Psoas muscle (tissue), 8 donors: ENCODE results near the gene ZNF778. TPM values are rescaled to one million over a fixed set of nuclear protein-coding genes. Genes with fewer than 3 reads are reported as not detected.

Source experiments
- ATAC-seq, 4 donors: fragments of 200-7000 bp; cut with Tn5 transposase; one replicate each; pipeline ENCODE4 v1.9.1; 2020; ENCODE audit warnings: moderate library complexity in 3 of 4, mild to moderate bottlenecking in 2 of 4
- DNase-seq, 2 donors: peaks; one replicate each; pipeline ENCODE4 v3.0.0-alpha.2; 2020
- H3K27ac ChIP-seq: fragments of 200-600 bp; one replicate; pipeline ENCODE4 v1.8.0; 2022
- H3K27me3 ChIP-seq, 3 donors: fragments of 200-600 bp in 1 of 3; one replicate each; pipeline versions ENCODE4 v1.6.1 to v1.8.0; 2013 to 2022; ENCODE audit warnings: low read length in 2 of 3, mild to moderate bottlenecking in 2 of 3, moderate library complexity in 1 of 3; ENCODE audit not compliant: insufficient read depth in 3 of 3
- H3K36me3 ChIP-seq, 2 donors: fragments of 200-600 bp in 1 of 2; one replicate each; pipeline versions ENCODE4 v1.6.1 to v1.8.0; 2013 to 2022; ENCODE audit warnings: low read depth in 1 of 2, mild to moderate bottlenecking in 1 of 2, moderate library complexity in 1 of 2; ENCODE audit not compliant: insufficient read depth in 1 of 2
- H3K4me1 ChIP-seq: fragments of 200-600 bp; one replicate; pipeline ENCODE4 v1.8.0; 2022
- H3K4me3 ChIP-seq: fragments of 200-600 bp; one replicate; pipeline ENCODE4 v1.8.0; 2022; ENCODE audit warnings: mild to moderate bottlenecking
- H3K9me3 ChIP-seq: fragments of 200-600 bp; one replicate; pipeline ENCODE4 v1.8.0; 2022
- WGBS, 3 donors: extraction: QIAGEN DNeasy Blood & Tissue Kit; methylation state at CpG; one replicate each; pipeline versions ENCODE4 v1.1.6 to v1.1.7; 2013; 5-methylcytosine and 5-hydroxymethylcytosine counted together
- intact Hi-C, 2 donors: fragments of 100-400 bp; cut with DNase I; formaldehyde crosslinking; loops; one replicate each; pipeline versions ENCODE4 v1.11.0 to v1.14.2; 2022
- polyA plus RNA-seq, 3 donors: library from polyadenylated mRNA; stranded (reverse); fragments of 200-250 nt; gene quantifications; one replicate each; pipeline ENCODE4 v1.2.3, GENCODE V29; 2013
- total RNA-seq, 4 donors: library from RNA; stranded (reverse); fragmentation: NEBNext Ultra II Directional in 2 of 4; extraction: Animal tissue kit (Norgen Biotek cat#: 25700) in 2 of 4; gene quantifications; one replicate each; pipeline versions ENCODE4 v1.2.1 to v1.2.4, GENCODE V29; 2021 to 2023
- TF ChIP-seq, protein P1 (sequence below): fragments of 200-600 bp; IDR thresholded peaks from one replicate; pipeline ENCODE4 v1.8.0; 2022; ENCODE audit warnings: antibody characterized with exemption
- donor health status: healthy with polysubstance abuse.
- donor health status: DM: no; HTN: no; CAD: no; lungs with moderate emphysema.
- donor health status: Bipolar disorder and iron deficiency.
- donor health status: healthy.
- donor health status: DM: yes; HTN: yes; CAD: no.
- donor health status: DM: no; HTN: no; CAD: no.
- donor health status: DM: no; HTN: no; CAD: no.
- donor health status: DM: yes; HTN: yes; CAD: no.

ZNF778 gene
- total and polyA plus RNA-seq, 7 donors = 2.2 to 15.3 (median 10.2) TPM

DNA sequence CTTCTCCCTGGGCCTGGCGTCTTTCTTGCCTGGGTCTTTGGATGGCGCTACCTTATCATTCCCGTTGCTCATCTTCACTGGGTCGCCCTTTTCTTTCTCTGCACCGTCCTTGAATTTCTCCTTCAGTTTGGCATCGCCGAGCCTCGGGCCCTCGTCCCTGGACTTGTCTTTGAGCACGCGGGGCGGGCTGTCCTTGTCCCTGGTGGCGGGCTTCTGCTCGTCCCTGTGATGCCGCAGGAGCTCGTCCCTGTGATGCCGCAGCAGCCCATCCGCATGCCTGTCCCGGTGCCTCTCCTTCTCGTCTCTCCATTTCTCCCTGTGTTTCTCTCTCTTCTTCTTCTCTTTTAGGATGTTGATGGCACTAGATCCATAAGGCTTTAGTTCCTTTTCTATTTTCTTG, 64.3 kb downstream of the ZNF778 start:
- intact Hi-C loops = no loop called here
- TF ChIP-seq, protein P1, sequence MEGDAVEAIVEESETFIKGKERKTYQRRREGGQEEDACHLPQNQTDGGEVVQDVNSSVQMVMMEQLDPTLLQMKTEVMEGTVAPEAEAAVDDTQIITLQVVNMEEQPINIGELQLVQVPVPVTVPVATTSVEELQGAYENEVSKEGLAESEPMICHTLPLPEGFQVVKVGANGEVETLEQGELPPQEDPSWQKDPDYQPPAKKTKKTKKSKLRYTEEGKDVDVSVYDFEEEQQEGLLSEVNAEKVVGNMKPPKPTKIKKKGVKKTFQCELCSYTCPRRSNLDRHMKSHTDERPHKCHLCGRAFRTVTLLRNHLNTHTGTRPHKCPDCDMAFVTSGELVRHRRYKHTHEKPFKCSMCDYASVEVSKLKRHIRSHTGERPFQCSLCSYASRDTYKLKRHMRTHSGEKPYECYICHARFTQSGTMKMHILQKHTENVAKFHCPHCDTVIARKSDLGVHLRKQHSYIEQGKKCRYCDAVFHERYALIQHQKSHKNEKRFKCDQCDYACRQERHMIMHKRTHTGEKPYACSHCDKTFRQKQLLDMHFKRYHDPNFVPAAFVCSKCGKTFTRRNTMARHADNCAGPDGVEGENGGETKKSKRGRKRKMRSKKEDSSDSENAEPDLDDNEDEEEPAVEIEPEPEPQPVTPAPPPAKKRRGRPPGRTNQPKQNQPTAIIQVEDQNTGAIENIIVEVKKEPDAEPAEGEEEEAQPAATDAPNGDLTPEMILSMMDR = no peak
- peaks cover 9 to 92% of the 10 kb centered on the region in 2 donors for H3K36me3 ChIP-seq
- H3K27ac ChIP-seq = no peak overlapping the region
- H3K4me1 ChIP-seq = no peaks in the 10 kb centered on the region
- DNase-seq (no peak), ATAC-seq (no peak)
- no peak overlapping the region for H3K4me3 ChIP-seq
- H3K9me3 ChIP-seq = no peaks in the 10 kb centered on the region
- H3K27me3 ChIP-seq = no peaks in the 10 kb centered on the region
- 94 to 96% (median 96%) methylated on average over 20 of the region's 20 CpGs for WGBS, 3 donors

DNA sequence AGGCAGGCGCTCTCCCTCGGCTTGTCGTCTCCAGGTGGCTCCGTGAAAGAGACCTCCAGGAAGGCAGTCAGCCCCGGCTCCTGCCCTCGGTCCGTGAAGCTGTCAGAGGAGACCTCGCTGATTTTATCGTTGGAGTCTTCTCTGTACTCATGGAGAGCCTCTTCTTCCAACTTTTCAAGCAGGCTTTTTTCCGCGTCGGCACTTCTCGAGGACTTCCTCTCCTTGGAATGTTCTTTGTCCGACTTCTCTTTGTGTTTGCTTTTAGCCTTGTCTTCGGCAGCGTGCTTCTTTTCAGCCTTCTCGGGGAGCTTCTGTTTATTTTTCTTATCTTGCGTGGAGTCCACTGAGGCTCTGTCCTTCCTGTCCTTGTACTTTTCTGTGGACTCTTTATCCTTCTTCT, 65.0 kb downstream of the ZNF778 start:
- Histone ChIP-seq H3K4me3 (no peak overlapping the region), H3K9me3 (no peaks in the 10 kb centered on the region), H3K4me1 (no peaks in the 10 kb centered on the region), H3K27me3 (no peaks in the 10 kb centered on the region), H3K36me3 (peaks cover 9 to 92% of the 10 kb centered on the region in 2 donors), H3K27ac (no peak overlapping the region)
- no peak for ATAC-seq
- TF ChIP-seq, protein P1 = no peak
- 90 to 95% (median 95%) methylated on average over 18 of the region's 18 CpGs for WGBS, 3 donors
- intact Hi-C loops = no loop called here
- DNase-seq = no peak

DNA sequence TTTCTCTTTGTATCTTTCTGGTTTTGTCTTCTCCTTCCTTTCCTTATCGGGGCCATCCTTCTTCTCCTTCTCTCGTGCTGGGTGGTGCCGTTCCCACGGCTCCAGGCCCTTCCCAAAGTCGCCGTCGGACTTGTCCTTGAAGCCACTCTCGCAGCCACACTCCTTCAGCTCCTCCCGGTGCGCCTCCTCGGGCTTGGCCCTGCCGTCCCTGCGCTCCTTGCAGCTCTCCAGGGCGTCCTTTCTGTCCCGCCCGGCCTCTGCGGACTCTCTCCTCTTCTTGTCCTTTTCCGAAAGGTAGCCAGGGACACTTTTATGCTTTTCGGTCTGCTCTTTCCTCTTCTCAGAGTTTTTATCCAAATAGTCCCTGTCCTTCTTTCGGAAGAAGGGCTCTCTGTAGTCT, 65.9 kb downstream of the ZNF778 start:
- H3K4me1 ChIP-seq = no peaks in the 10 kb centered on the region
- no peak overlapping the region for H3K4me3 ChIP-seq
- TF ChIP-seq, protein P1 = no peak
- intact Hi-C loops = no loop called here
- no peak overlapping the region for H3K27ac ChIP-seq
- DNase-seq = no peak
- H3K36me3 ChIP-seq = peaks cover 9 to 93% of the 10 kb centered on the region in 2 donors
- no peaks in the 10 kb centered on the region for H3K27me3 ChIP-seq
- H3K9me3 ChIP-seq = no peaks in the 10 kb centered on the region
- no peak for ATAC-seq
- 85 to 89% (median 88%) methylated on average over 20 of the region's 20 CpGs for WGBS, 3 donors

DNA sequence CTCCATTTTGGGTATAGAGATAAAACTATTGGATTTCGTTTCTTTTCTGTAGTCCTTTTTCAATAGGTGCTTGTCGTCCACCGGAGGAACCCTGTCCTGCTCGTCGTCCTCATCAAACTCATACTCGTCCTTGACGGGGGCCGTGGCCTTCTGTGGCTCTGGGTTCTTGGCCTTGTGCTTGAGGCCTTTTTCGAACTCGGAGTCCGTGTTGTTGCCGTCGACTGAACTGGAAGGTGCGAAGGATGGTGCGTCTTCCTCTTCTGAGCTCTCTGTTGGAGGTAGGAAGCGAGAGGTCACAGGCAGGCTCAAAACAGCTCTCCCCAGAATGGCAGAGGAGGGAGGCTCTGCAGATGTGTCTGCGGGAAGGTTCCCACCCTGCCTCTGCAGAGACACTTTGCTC, 67.9 kb downstream of the ZNF778 start:
- Histone ChIP-seq H3K27me3 (no peaks in the 10 kb centered on the region), H3K9me3 (no peaks in the 10 kb centered on the region), H3K4me3 (no peak overlapping the region), H3K4me1 (no peaks in the 10 kb centered on the region), H3K36me3 (peaks cover 9 to 88% of the 10 kb centered on the region in 2 donors), H3K27ac (no peak overlapping the region)
- ATAC-seq (no peak), DNase-seq (no peak)
- intact Hi-C loops = no loop called here
- TF ChIP-seq, protein P1 = no peak
- WGBS, 3 donors = 90 to 97% (median 92%) methylated on average over 17 of the region's 17 CpGs

DNA sequence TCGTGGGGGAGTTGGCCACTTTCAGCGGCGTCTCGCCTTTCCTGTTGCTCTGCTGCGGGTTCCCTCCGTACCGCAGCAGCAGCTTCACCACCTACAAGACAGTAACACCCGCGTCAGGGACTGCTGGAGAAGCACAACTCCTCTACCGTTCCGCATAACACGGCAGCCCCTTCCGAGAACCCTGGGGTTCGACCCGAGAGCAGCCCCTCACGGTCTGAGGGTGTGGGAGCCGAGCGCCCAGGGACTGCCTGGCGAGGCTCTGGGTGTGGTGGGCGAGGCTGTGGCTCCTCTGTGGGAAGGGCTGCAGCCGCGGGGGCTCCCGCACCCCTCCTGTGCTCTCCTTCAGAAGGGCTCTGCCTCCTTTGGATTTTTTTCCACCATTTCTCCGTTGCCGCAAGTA, 68.6 kb downstream of the ZNF778 start:
- Histone ChIP-seq H3K9me3 (no peaks in the 10 kb centered on the region), H3K27me3 (no peaks in the 10 kb centered on the region), H3K27ac (no peak overlapping the region), H3K4me3 (no peak overlapping the region), H3K4me1 (no peaks in the 10 kb centered on the region), H3K36me3 (peaks cover 3 to 81% of the 10 kb centered on the region in 2 donors)
- TF ChIP-seq, protein P1 = no peak
- DNase-seq (peak in 1 of 2 donors; percentile 29), ATAC-seq (no peak)
- WGBS, 3 donors = 88 to 90% (median 90%) methylated on average over 25 of the region's 25 CpGs
- intact Hi-C loops = no loop called here
